ENCODE results near the gene IWS1. TPM values are rescaled to one million over a fixed set of nuclear protein-coding genes. Genes with fewer than 3 reads are reported as not detected.

IWS1 gene
- total RNA-seq, 2 experiments from 2014 or later = 52.3 to 53.7 TPM

DNA sequence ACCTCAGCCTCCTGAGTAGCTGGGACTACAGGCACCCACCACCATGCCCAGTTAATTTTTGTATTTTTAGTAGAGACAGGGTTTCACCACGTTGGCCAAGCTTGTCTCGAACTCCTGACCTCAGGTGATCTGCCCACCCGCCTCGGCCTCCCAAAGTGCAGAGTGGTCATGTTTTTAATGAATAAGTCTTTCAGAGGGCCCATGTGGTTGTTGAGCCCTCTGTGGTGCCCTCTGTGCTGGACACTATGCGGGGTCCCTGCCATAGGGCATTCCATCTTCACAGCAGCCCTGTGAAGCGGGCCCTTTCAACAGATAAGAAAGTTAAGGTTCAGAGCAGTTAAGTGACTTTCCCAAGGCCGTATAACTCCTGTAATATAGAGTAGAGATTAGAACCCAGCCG lies 35.1 kb upstream of the IWS1 start:
- TF ChIP-seq, protein P1, sequence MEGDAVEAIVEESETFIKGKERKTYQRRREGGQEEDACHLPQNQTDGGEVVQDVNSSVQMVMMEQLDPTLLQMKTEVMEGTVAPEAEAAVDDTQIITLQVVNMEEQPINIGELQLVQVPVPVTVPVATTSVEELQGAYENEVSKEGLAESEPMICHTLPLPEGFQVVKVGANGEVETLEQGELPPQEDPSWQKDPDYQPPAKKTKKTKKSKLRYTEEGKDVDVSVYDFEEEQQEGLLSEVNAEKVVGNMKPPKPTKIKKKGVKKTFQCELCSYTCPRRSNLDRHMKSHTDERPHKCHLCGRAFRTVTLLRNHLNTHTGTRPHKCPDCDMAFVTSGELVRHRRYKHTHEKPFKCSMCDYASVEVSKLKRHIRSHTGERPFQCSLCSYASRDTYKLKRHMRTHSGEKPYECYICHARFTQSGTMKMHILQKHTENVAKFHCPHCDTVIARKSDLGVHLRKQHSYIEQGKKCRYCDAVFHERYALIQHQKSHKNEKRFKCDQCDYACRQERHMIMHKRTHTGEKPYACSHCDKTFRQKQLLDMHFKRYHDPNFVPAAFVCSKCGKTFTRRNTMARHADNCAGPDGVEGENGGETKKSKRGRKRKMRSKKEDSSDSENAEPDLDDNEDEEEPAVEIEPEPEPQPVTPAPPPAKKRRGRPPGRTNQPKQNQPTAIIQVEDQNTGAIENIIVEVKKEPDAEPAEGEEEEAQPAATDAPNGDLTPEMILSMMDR (IDR thresholded peaks at IDR 0.05) = no peak
- Mint-ChIP-seq H3K27me3 (peaks cover 8% of the 10 kb centered on the region), H3K4me1 (ENCODE audit: low read depth) (peaks cover 17% of the 10 kb centered on the region), H3K36me3 (ENCODE audit: low read depth) (no peaks in the 10 kb centered on the region), H3K4me3 (no peak overlapping the region), H3K27ac (no peak overlapping the region), H3K9me3 (peaks cover 6% of the 10 kb centered on the region)
- ChIA-PET CTCF (no interaction called here), POLR2A (interaction anchor here (0.6 kb wide), 1 partner anchor 121 kb away, joined by 3 read pairs; no protein-coding TSS in a partner anchor)
- intact Hi-C loops (cut with micrococcal nuclease) = no loop called here
- no peak for ATAC-seq
- DNase-seq = no peak

DNA sequence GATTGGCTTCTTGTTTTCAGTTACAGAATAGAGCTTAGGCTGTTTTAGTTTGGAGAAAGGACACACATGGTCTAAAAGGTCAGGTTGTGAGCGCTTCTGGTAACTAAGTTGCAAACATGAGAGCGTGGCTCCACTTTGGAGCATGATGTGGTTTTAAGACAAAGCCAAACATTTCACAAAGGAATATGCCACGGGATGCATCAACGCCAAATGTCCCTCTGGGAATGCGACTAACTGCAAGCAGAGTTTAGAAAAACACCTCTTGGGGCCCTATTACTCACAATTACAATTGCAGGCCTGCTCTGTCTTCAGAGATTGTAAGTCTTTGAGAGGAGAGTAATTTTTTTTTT lies 34.6 kb upstream of the IWS1 start:
- peaks cover 6% of the 10 kb centered on the region for H3K9me3 Mint-ChIP-seq
- ATAC-seq (no peak), DNase-seq (no peak)
- intact Hi-C loops (cut with micrococcal nuclease) = no loop called here
- no peaks in the 10 kb centered on the region for H3K36me3 Mint-ChIP-seq (ENCODE audit: low read depth)
- no peak overlapping the region for H3K4me3 Mint-ChIP-seq
- peaks cover 8% of the 10 kb centered on the region for H3K27me3 Mint-ChIP-seq
- CTCF ChIA-PET = no interaction called here
- H3K27ac Mint-ChIP-seq = no peak overlapping the region
- POLR2A ChIA-PET = interaction anchor here (0.6 kb wide), 1 partner anchor 120 kb away, joined by 3 read pairs; no protein-coding TSS in a partner anchor
- H3K4me1 Mint-ChIP-seq (ENCODE audit: low read depth) = peaks cover 17% of the 10 kb centered on the region
- TF ChIP-seq, protein P1 (IDR thresholded peaks at IDR 0.05) = no peak

DNA sequence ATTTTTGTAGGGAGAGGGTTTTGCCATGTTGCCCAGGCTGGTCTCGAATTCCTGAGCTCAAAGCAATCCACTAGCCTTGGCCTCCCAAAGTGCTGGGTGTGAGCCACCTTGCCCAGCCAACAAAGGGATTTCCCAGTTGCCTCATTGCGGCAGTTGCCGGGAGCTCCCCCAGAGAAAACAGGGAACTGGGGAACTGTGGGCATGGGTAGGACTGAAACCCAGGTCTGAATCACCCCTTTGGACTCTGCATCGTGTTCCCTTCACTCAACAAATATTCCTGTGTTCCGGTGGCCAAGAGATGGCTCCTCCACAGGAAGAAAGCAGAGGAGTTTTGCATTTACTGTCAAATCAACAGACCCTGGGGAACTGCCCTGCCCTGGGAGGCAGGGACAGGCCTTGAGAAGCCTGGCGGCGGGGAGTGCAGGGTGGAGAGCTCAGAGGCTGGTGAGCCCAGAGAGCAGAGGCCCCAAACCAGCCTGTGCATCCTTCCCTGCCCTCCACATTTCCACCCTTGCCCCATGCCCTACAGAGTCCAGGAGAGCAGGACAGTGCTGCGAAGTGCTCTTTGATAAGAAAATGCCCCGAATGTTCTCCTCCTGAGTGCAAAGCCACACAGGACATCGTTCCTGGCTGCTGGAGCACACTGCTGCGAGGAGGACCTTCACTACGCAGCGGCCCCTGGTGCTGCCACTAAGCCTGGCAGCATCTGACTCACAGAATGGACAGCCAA lies 34.1 kb upstream of the IWS1 start:
- TF ChIP-seq, protein P1 (IDR thresholded peaks at IDR 0.05) = no peak
- POLR2A ChIA-PET = interaction anchor here (0.6 kb wide), 1 partner anchor 120 kb away, joined by 3 read pairs; no protein-coding TSS in a partner anchor
- no peak for ATAC-seq
- DNase-seq = no peak
- CTCF ChIA-PET = no interaction called here
- Mint-ChIP-seq H3K27ac (no peak overlapping the region), H3K27me3 (peaks cover 10% of the 10 kb centered on the region), H3K36me3 (ENCODE audit: low read depth) (no peaks in the 10 kb centered on the region), H3K4me3 (no peak overlapping the region), H3K4me1 (ENCODE audit: low read depth) (peaks cover 17% of the 10 kb centered on the region), H3K9me3 (peaks cover 6% of the 10 kb centered on the region)
- intact Hi-C loops (cut with micrococcal nuclease) = no loop called here

GRCh38 chr2:127559454-127559853 lies 33.2 kb upstream of the IWS1 start:
- H3K36me3 Mint-ChIP-seq (ENCODE audit: low read depth) = no peaks in the 10 kb centered on the region
- ChIA-PET POLR2A (no interaction called here), CTCF (interaction anchor here (0.6 kb wide), 1 partner anchor 43 kb away, joined by 3 read pairs; no protein-coding TSS in a partner anchor)
- no peak for ATAC-seq
- no peak overlapping the region for H3K27ac Mint-ChIP-seq
- TF ChIP-seq, protein P1 (IDR thresholded peaks at IDR 0.05) = no peak
- peaks cover 10% of the 10 kb centered on the region for H3K27me3 Mint-ChIP-seq
- no peak overlapping the region for H3K4me3 Mint-ChIP-seq
- peaks cover 17% of the 10 kb centered on the region for H3K4me1 Mint-ChIP-seq (ENCODE audit: low read depth)
- no peak for DNase-seq
- peaks cover 6% of the 10 kb centered on the region for H3K9me3 Mint-ChIP-seq
- intact Hi-C loops (cut with micrococcal nuclease) = no loop called here

DNA sequence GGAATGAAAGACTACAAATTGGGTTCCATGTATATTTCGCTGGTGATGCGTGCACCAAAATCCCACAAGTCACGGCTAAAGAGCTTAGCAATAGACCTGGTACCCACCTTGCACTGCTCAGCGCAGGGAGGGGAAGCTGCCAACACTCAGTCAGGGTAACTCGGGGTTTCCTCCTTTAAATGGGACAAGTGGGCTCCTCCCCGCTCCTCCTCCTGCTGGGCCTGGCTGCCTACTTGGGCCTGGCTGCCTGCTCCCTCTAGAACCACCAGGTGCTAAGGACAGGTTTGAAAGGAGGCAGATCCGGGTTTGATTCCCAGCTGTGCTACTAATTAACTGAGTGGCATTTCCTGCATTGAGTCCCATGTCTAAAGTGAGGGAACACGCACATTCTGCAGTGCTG lies 32.6 kb upstream of the IWS1 start:
- H3K27me3 Mint-ChIP-seq = peaks cover 10% of the 10 kb centered on the region
- intact Hi-C loops (cut with micrococcal nuclease) = no loop called here
- DNase-seq = no peak
- H3K27ac Mint-ChIP-seq = no peak overlapping the region
- no peak for ATAC-seq
- no peaks in the 10 kb centered on the region for H3K36me3 Mint-ChIP-seq (ENCODE audit: low read depth)
- POLR2A ChIA-PET = no interaction called here
- CTCF ChIA-PET = no interaction called here
- peaks cover 11% of the 10 kb centered on the region for H3K4me1 Mint-ChIP-seq (ENCODE audit: low read depth)
- H3K9me3 Mint-ChIP-seq = peaks cover 6% of the 10 kb centered on the region
- TF ChIP-seq, protein P1 (IDR thresholded peaks at IDR 0.05) = no peak
- no peak overlapping the region for H3K4me3 Mint-ChIP-seq
